ENCODE measurements around the gene CHD2.

CHD2 gene

DNA sequence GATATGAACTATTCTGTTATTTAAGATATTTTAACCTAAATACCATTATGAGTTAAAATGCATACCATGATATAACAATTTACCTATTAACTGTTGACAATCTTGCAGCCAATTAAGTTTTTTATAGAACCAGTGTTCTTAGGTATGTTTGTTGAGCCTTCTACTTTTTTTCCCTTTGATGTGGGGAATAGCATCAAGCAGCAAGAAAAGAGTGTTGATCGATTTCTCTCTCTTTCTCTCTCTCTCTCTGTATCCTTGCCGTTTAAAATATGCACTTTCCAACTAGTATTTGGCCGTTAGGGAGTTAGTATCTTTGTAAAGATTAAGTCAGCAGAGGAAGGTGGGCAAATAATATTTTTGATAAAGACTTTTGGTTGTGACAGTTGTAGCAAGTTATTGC, 5.9 kb downstream of the CHD2 start:
- Histone ChIP-seq H2AFZ (ENCODE audit: low read length) (no peak overlapping the region), H3K36me3 (ENCODE audit: insufficient read depth, low read length) (peaks cover 22% of the 10 kb centered on the region), H3K4me2 (ENCODE audit: low read depth, low read length, poor library complexity, severe bottlenecking) (peak overlapping the region; percentile 93), H3K4me1 (ENCODE audit: insufficient read depth, low read length, poor library complexity, severe bottlenecking) (peaks cover 63% of the 10 kb centered on the region), H3K9me2 (replicated peaks; ENCODE audit: low read depth, low read length) (no peaks in the 10 kb centered on the region), H3K27me3 (ENCODE audit: insufficient read depth, low read length, poor library complexity, severe bottlenecking) (peaks cover 6% of the 10 kb centered on the region), H3K4me3 (ENCODE audit: low read length, poor library complexity, severe bottlenecking) (peak overlapping the region; percentile 92), H3K9ac (ENCODE audit: low read depth, low read length, poor library complexity, severe bottlenecking) (peak overlapping the region; percentile 99), H4K20me1 (ENCODE audit: insufficient read depth, low read length, poor library complexity, severe bottlenecking) (peaks cover 83% of the 10 kb centered on the region), H3K9me3 (ENCODE audit: insufficient read depth, low read depth, low read length) (no peaks in the 10 kb centered on the region), H3F3A (ENCODE audit: low read depth) (no peaks in the 10 kb centered on the region), H3K79me2 (ENCODE audit: insufficient read depth, low read length) (peaks cover 98% of the 10 kb centered on the region)
- no peak for TF ChIP-seq EZH2phosphoT487 (IDR thresholded peaks at IDR 0.05; ENCODE audit: borderline replicate concordance)
- TF ChIP-seq, protein P1, sequence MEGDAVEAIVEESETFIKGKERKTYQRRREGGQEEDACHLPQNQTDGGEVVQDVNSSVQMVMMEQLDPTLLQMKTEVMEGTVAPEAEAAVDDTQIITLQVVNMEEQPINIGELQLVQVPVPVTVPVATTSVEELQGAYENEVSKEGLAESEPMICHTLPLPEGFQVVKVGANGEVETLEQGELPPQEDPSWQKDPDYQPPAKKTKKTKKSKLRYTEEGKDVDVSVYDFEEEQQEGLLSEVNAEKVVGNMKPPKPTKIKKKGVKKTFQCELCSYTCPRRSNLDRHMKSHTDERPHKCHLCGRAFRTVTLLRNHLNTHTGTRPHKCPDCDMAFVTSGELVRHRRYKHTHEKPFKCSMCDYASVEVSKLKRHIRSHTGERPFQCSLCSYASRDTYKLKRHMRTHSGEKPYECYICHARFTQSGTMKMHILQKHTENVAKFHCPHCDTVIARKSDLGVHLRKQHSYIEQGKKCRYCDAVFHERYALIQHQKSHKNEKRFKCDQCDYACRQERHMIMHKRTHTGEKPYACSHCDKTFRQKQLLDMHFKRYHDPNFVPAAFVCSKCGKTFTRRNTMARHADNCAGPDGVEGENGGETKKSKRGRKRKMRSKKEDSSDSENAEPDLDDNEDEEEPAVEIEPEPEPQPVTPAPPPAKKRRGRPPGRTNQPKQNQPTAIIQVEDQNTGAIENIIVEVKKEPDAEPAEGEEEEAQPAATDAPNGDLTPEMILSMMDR (conservative IDR thresholded peaks at IDR 0.05; ENCODE audit: low read length), result no peak

DNA sequence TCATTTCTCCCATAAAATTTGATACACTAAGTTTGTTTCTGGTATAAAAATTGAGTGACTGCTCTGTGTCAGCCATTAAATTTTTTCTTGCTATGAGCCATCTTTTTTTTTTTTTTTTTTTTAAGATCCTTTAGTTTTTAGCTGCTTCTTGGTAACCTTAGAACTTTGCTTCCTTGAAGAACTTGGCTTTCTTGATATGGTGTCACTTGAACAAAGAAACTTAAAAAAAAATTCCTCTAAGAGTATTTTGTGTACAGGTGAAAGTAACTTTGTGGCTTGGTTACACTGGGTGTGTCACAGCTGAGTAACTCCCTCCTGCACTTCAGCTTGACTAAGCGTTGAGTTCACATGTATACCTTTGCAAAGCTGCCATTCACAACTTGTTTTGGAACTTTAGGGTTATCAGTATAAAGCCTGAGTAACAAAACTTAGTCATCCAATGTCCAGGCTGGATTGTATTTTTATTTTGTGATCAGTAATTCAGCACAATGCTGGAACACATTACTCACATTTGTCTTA, 6.5 kb downstream of the CHD2 start:
- no peak for TF ChIP-seq EZH2phosphoT487 (IDR thresholded peaks at IDR 0.05; ENCODE audit: borderline replicate concordance)
- TF ChIP-seq, protein P1 (conservative IDR thresholded peaks at IDR 0.05; ENCODE audit: low read length), result no peak
- Histone ChIP-seq H3K27me3 (ENCODE audit: insufficient read depth, low read length, poor library complexity, severe bottlenecking) (peaks cover 6% of the 10 kb centered on the region), H3K4me1 (ENCODE audit: insufficient read depth, low read length, poor library complexity, severe bottlenecking) (peaks cover 66% of the 10 kb centered on the region), H4K20me1 (ENCODE audit: insufficient read depth, low read length, poor library complexity, severe bottlenecking) (peaks cover 82% of the 10 kb centered on the region), H3K36me3 (ENCODE audit: insufficient read depth, low read length) (peaks cover 16% of the 10 kb centered on the region), H3F3A (ENCODE audit: low read depth) (no peaks in the 10 kb centered on the region), H3K9ac (ENCODE audit: low read depth, low read length, poor library complexity, severe bottlenecking) (peak overlapping the region; percentile 99), H3K4me2 (ENCODE audit: low read depth, low read length, poor library complexity, severe bottlenecking) (peak overlapping the region; percentile 93), H3K4me3 (ENCODE audit: low read length, poor library complexity, severe bottlenecking) (peak overlapping the region; percentile 92), H3K9me3 (ENCODE audit: insufficient read depth, low read depth, low read length) (no peaks in the 10 kb centered on the region), H2AFZ (ENCODE audit: low read length) (no peak overlapping the region), H3K9me2 (replicated peaks; ENCODE audit: low read depth, low read length) (no peaks in the 10 kb centered on the region), H3K79me2 (ENCODE audit: insufficient read depth, low read length) (peaks cover 98% of the 10 kb centered on the region)

DNA sequence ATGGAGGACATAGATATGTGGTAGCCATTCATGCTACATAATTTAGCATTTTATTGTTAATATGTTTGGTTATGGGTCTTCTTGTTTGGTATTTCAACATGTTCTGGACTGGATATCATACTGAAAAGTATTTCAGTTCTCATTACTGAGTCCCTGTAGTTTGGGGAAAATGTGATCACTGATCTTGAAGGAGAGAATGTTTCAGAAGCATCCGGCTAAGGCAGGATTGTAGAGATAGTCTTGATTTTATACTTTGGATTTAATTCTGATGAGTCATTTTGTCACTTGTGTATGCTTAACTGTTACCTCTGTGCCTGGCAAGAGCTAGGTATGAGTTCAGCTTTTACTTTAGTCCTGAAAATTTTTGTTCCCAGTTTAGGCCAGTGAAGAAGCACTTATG, 7.1 kb downstream of the CHD2 start:
- peaks cover 11% of the 10 kb centered on the region for H3K36me3 ChIP-seq (ENCODE audit: insufficient read depth, low read length)

More for the DNA sequence above, 7.1 kb downstream of the CHD2 start:
- no peaks in the 10 kb centered on the region for H3K9me2 ChIP-seq (replicated peaks; ENCODE audit: low read depth, low read length)
- peaks cover 98% of the 10 kb centered on the region for H3K79me2 ChIP-seq (ENCODE audit: insufficient read depth, low read length)
- H3K27me3 ChIP-seq (ENCODE audit: insufficient read depth, low read length, poor library complexity, severe bottlenecking), result peaks cover 6% of the 10 kb centered on the region
- H4K20me1 ChIP-seq (ENCODE audit: insufficient read depth, low read length, poor library complexity, severe bottlenecking), result peaks cover 81% of the 10 kb centered on the region
- peak overlapping the region; percentile 93 for H3K4me2 ChIP-seq (ENCODE audit: low read depth, low read length, poor library complexity, severe bottlenecking)
- H3K9ac ChIP-seq (ENCODE audit: low read depth, low read length, poor library complexity, severe bottlenecking), result peak overlapping the region; percentile 99
- TF ChIP-seq EZH2phosphoT487 (IDR thresholded peaks at IDR 0.05; ENCODE audit: borderline replicate concordance), result no peak
- TF ChIP-seq, protein P1 (conservative IDR thresholded peaks at IDR 0.05; ENCODE audit: low read length), result no peak
- no peaks in the 10 kb centered on the region for H3K9me3 ChIP-seq (ENCODE audit: insufficient read depth, low read depth, low read length)
- peaks cover 72% of the 10 kb centered on the region for H3K4me1 ChIP-seq (ENCODE audit: insufficient read depth, low read length, poor library complexity, severe bottlenecking)
- peak overlapping the region; percentile 92 for H3K4me3 ChIP-seq (ENCODE audit: low read length, poor library complexity, severe bottlenecking)
- no peak overlapping the region for H2AFZ ChIP-seq (ENCODE audit: low read length)
- no peaks in the 10 kb centered on the region for H3F3A ChIP-seq (ENCODE audit: low read depth)

Measured in Loucy (cell line).